Mucosa of rectum (tissue), 2 donors: ENCODE measurements around the gene COL2A1.

Experiments
- H3K27ac ChIP-seq, 2 donors: one replicate each; pipeline ENCODE4 v1.7.0; 2013; ENCODE audit warnings: inconsistent platforms in 2 of 2, low read depth in 2 of 2, low read length in 2 of 2
- H3K27me3 ChIP-seq, 2 donors: one replicate each; pipeline ENCODE4 v1.7.0; 2013; ENCODE audit warnings: low read length in 2 of 2; ENCODE audit not compliant: control insufficient read depth in 2 of 2, insufficient read depth in 2 of 2
- H3K36me3 ChIP-seq, 2 donors: one replicate each; pipeline ENCODE4 v1.7.0; 2013; ENCODE audit warnings: low read length in 2 of 2; ENCODE audit not compliant: control insufficient read depth in 2 of 2, insufficient read depth in 2 of 2
- H3K4me1 ChIP-seq, 2 donors: one replicate each; pipeline ENCODE4 v1.7.0; 2013; ENCODE audit warnings: low read length in 2 of 2, mild to moderate bottlenecking in 1 of 2; ENCODE audit not compliant: control insufficient read depth in 2 of 2, insufficient read depth in 2 of 2
- H3K4me3 ChIP-seq, 2 donors: one replicate each; pipeline ENCODE4 v1.7.0; 2013; ENCODE audit warnings: low read length in 2 of 2
- H3K9ac ChIP-seq, 2 donors: one replicate each; pipeline ENCODE4 v1.7.0; 2013; ENCODE audit warnings: low read length in 2 of 2, low read depth in 1 of 2, mild to moderate bottlenecking in 1 of 2
- H3K9me3 ChIP-seq, 2 donors: one replicate each; pipeline ENCODE4 v1.7.0; 2013; ENCODE audit warnings: low read length in 2 of 2; ENCODE audit not compliant: control insufficient read depth in 2 of 2
- donor health status: healthy.
- donor health status: Normal muscosa, but diverticular disease.

Gene COL2A1

GRCh38 chr12:47979166-47979565 is 25.1 kb downstream of the COL2A1 start:
- H3K27me3 ChIP-seq: no peaks in the 10 kb centered on the region
- H3K27ac ChIP-seq: no peak overlapping the region
- H3K9ac ChIP-seq: no peak overlapping the region
- no peak overlapping the region for H3K4me3 ChIP-seq
- H3K9me3 ChIP-seq: no peaks in the 10 kb centered on the region
- H3K36me3 ChIP-seq: no peaks in the 10 kb centered on the region
- peaks cover 5 to 8% of the 10 kb centered on the region in 2 donors for H3K4me1 ChIP-seq

- no peaks in the 10 kb centered on the region for H3K36me3 ChIP-seq
- H3K4me1 ChIP-seq: peaks cover 5 to 8% of the 10 kb centered on the region in 2 donors
- no peak overlapping the region for H3K4me3 ChIP-seq
- H3K9ac ChIP-seq: no peak overlapping the region
- no peaks in the 10 kb centered on the region for H3K9me3 ChIP-seq
- no peak overlapping the region for H3K27ac ChIP-seq
- no peaks in the 10 kb centered on the region for H3K27me3 ChIP-seq
These were observed 25.7 kb downstream of the COL2A1 start for GRCh38 chr12:47978598-47978873.

GRCh38 chr12:47977772-47978597 is 26.3 kb downstream of the COL2A1 start:
- H3K27me3 ChIP-seq: no peaks in the 10 kb centered on the region
- no peaks in the 10 kb centered on the region for H3K9me3 ChIP-seq
- peaks cover 5 to 8% of the 10 kb centered on the region in 2 donors for H3K4me1 ChIP-seq
- H3K4me3 ChIP-seq: no peak overlapping the region
- H3K9ac ChIP-seq: no peak overlapping the region
- H3K36me3 ChIP-seq: no peaks in the 10 kb centered on the region
- no peak overlapping the region for H3K27ac ChIP-seq

- Histone ChIP-seq H3K4me3 (no peak overlapping the region), H3K27ac (no peak overlapping the region), H3K36me3 (no peaks in the 10 kb centered on the region), H3K9ac (no peak overlapping the region), H3K9me3 (no peaks in the 10 kb centered on the region), H3K4me1 (peaks cover 5 to 8% of the 10 kb centered on the region in 2 donors), H3K27me3 (no peaks in the 10 kb centered on the region)
These were observed 27.1 kb downstream of the COL2A1 start for GRCh38 chr12:47977046-47977771.

- Histone ChIP-seq H3K4me3 (no peak overlapping the region), H3K9ac (no peak overlapping the region), H3K27ac (no peak overlapping the region), H3K27me3 (no peaks in the 10 kb centered on the region), H3K9me3 (no peaks in the 10 kb centered on the region), H3K4me1 (no peaks in the 10 kb centered on the region), H3K36me3 (no peaks in the 10 kb centered on the region)
These were observed 28.5 kb downstream of the COL2A1 start for GRCh38 chr12:47975816-47976215.

GRCh38 chr12:47975036-47975620 is 29.1 kb downstream of the COL2A1 start:
- no peaks in the 10 kb centered on the region for H3K36me3 ChIP-seq
- H3K27ac ChIP-seq: no peak overlapping the region
- H3K4me3 ChIP-seq: no peak overlapping the region
- no peaks in the 10 kb centered on the region for H3K4me1 ChIP-seq
- no peaks in the 10 kb centered on the region for H3K27me3 ChIP-seq
- no peak overlapping the region for H3K9ac ChIP-seq
- no peaks in the 10 kb centered on the region for H3K9me3 ChIP-seq

- no peaks in the 10 kb centered on the region for H3K4me1 ChIP-seq
- peaks cover 0 to 3% of the 10 kb centered on the region in 2 donors for H3K36me3 ChIP-seq
- no peak overlapping the region for H3K27ac ChIP-seq
- H3K9me3 ChIP-seq: no peaks in the 10 kb centered on the region
- no peak overlapping the region for H3K9ac ChIP-seq
- H3K4me3 ChIP-seq: no peak overlapping the region
- H3K27me3 ChIP-seq: no peaks in the 10 kb centered on the region
These were observed 30.4 kb downstream of the COL2A1 start for GRCh38 chr12:47973870-47974269.

- H3K9me3 ChIP-seq: no peaks in the 10 kb centered on the region
- H3K4me3 ChIP-seq: no peak overlapping the region
- peaks cover 5 to 9% of the 10 kb centered on the region in 2 donors for H3K36me3 ChIP-seq
- no peak overlapping the region for H3K27ac ChIP-seq
- H3K4me1 ChIP-seq: no peaks in the 10 kb centered on the region
- H3K27me3 ChIP-seq: no peaks in the 10 kb centered on the region
- no peak overlapping the region for H3K9ac ChIP-seq
These were observed 31.4 kb downstream of the COL2A1 start for GRCh38 chr12:47972895-47973294.

GRCh38 chr12:47970843-47971242 is 33.4 kb downstream of the COL2A1 start:
- Histone ChIP-seq H3K27me3 (no peaks in the 10 kb centered on the region), H3K27ac (no peak overlapping the region), H3K36me3 (peaks cover 18 to 27% of the 10 kb centered on the region in 2 donors), H3K4me3 (no peak overlapping the region), H3K9ac (no peak overlapping the region), H3K9me3 (no peaks in the 10 kb centered on the region), H3K4me1 (peaks cover 0 to 3% of the 10 kb centered on the region in 2 donors)

GRCh38 chr12:47969845-47970244 is 34.4 kb downstream of the COL2A1 start:
- H3K9ac ChIP-seq: no peak overlapping the region

More at GRCh38 chr12:47969845-47970244, 34.4 kb downstream of the COL2A1 start:
- peaks cover 18 to 31% of the 10 kb centered on the region in 2 donors for H3K36me3 ChIP-seq
- no peaks in the 10 kb centered on the region for H3K9me3 ChIP-seq
- no peaks in the 10 kb centered on the region for H3K27me3 ChIP-seq
- no peak overlapping the region for H3K4me3 ChIP-seq
- H3K4me1 ChIP-seq: peaks cover 7 to 12% of the 10 kb centered on the region in 2 donors
- H3K27ac ChIP-seq: no peak overlapping the region
